Measurements from ENCODE around the gene GFM1. TPM values are rescaled to one million over a fixed set of nuclear protein-coding genes. Genes with fewer than 3 reads are reported as not detected.

The GFM1 gene
- total RNA-seq, 4 donors from 2014 or later = 52.6 to 84.4 (median 76.2) TPM

- intact Hi-C loops (cut with DNase I; ENCODE audit: low total_unique reads) (no loop called here), in situ Hi-C loops (cut with MboI; ENCODE audit: low sequenced_read_pairs in 4 of 4) (no loop called here)
- Histone ChIP-seq H3K27ac (no peak overlapping the region), H3K27me3 (no peaks in the 10 kb centered on the region), H3K36me3 (peaks cover 0 to 14% of the 10 kb centered on the region in 2 donors), H3K9me3 (no peaks in the 10 kb centered on the region), H3K4me1 (peaks cover 4 to 6% of the 10 kb centered on the region in 2 donors), H3K4me3 (no peak overlapping the region)
- ATAC-seq (peak in 1 of 2 donors; percentile 28), DNase-seq (no peak)
- no peak for TF ChIP-seq CTCF (IDR thresholded peaks at IDR 0.05 in 4 of 5, conservative IDR thresholded peaks at IDR 0.05 in 1 of 5)
Measured at GRCh38 chr3:158709666-158710083, 65.3 kb downstream of the GFM1 start.

- Histone ChIP-seq H3K27ac (no peak overlapping the region), H3K9me3 (no peaks in the 10 kb centered on the region), H3K4me1 (peaks cover 4 to 6% of the 10 kb centered on the region in 2 donors), H3K36me3 (peaks cover 0 to 14% of the 10 kb centered on the region in 2 donors), H3K27me3 (no peaks in the 10 kb centered on the region), H3K4me3 (no peak overlapping the region)
- no peak for DNase-seq
- intact Hi-C loops (cut with DNase I; ENCODE audit: low total_unique reads) = no loop called here
- in situ Hi-C loops (cut with MboI; ENCODE audit: low sequenced_read_pairs in 4 of 4) = no loop called here
- no peak for TF ChIP-seq POLR2A (IDR thresholded peaks at IDR 0.05)
- no peak for ATAC-seq
Measured at GRCh38 chr3:158710601-158711000, 66.3 kb downstream of the GFM1 start.

GRCh38 chr3:158711886-158712285, 67.6 kb downstream of the GFM1 start:
- DNase-seq = no peak
- no peaks in the 10 kb centered on the region for H3K27me3 ChIP-seq

GRCh38 chr3:158712443-158712842, 68.1 kb downstream of the GFM1 start:
- TF ChIP-seq POLR2A (IDR thresholded peaks at IDR 0.05) = no peak
- TF ChIP-seq CTCF (IDR thresholded peaks at IDR 0.05 in 4 of 5, conservative IDR thresholded peaks at IDR 0.05 in 1 of 5) = no peak
- Histone ChIP-seq H3K9me3 (no peaks in the 10 kb centered on the region), H3K27ac (peak overlapping the region in 2 of 4 donors; percentile 4 to 30), H3K27me3 (no peaks in the 10 kb centered on the region), H3K4me1 (peaks cover 4 to 6% of the 10 kb centered on the region in 2 donors), H3K36me3 (peaks cover 0 to 14% of the 10 kb centered on the region in 2 donors), H3K4me3 (no peak overlapping the region)
- in situ Hi-C loops (cut with MboI; ENCODE audit: low sequenced_read_pairs in 4 of 4) (no loop called here), intact Hi-C loops (cut with DNase I; ENCODE audit: low total_unique reads) (no loop called here)
- no peak for ATAC-seq
- DNase-seq = no peak

More at GRCh38 chr3:158711886-158712285, 67.6 kb downstream of the GFM1 start:
- Histone ChIP-seq H3K4me1 (peaks cover 4 to 6% of the 10 kb centered on the region in 2 donors), H3K27ac (peak overlapping the region in 1 of 4 donors; percentile 8), H3K9me3 (no peaks in the 10 kb centered on the region), H3K36me3 (peaks cover 0 to 14% of the 10 kb centered on the region in 2 donors), H3K4me3 (no peak overlapping the region)
- in situ Hi-C loops (cut with MboI; ENCODE audit: low sequenced_read_pairs in 4 of 4) (no loop called here), intact Hi-C loops (cut with DNase I; ENCODE audit: low total_unique reads) (no loop called here)
- ATAC-seq = peak in 1 of 2 donors; percentile 41
- TF ChIP-seq POLR2A (IDR thresholded peaks at IDR 0.05) (no peak), CTCF (IDR thresholded peaks at IDR 0.05 in 4 of 5, conservative IDR thresholded peaks at IDR 0.05 in 1 of 5) (no peak)

GRCh38 chr3:158713094-158713499, 68.8 kb downstream of the GFM1 start:
- Histone ChIP-seq H3K36me3 (peaks cover 0 to 14% of the 10 kb centered on the region in 2 donors), H3K4me3 (no peak overlapping the region), H3K4me1 (peaks cover 4 to 6% of the 10 kb centered on the region in 2 donors), H3K27me3 (no peaks in the 10 kb centered on the region), H3K27ac (peak overlapping the region in 2 of 4 donors; percentile 4 to 30), H3K9me3 (no peaks in the 10 kb centered on the region)
- intact Hi-C loops (cut with DNase I; ENCODE audit: low total_unique reads) (no loop called here), in situ Hi-C loops (cut with MboI; ENCODE audit: low sequenced_read_pairs in 4 of 4) (no loop called here)
- TF ChIP-seq POLR2A (IDR thresholded peaks at IDR 0.05) = no peak
- ATAC-seq = peak; percentile 53
- peak in 1 of 2 donors; percentile 32 for DNase-seq

- Histone ChIP-seq H3K4me3 (no peak overlapping the region), H3K9me3 (no peaks in the 10 kb centered on the region), H3K4me1 (peaks cover 0 to 10% of the 10 kb centered on the region in 2 donors), H3K27ac (no peak overlapping the region), H3K36me3 (peaks cover 0 to 9% of the 10 kb centered on the region in 2 donors), H3K27me3 (no peaks in the 10 kb centered on the region)
- TF ChIP-seq CTCF (IDR thresholded peaks at IDR 0.05 in 4 of 5, conservative IDR thresholded peaks at IDR 0.05 in 1 of 5) = no peak
- TF ChIP-seq POLR2A (IDR thresholded peaks at IDR 0.05) = no peak
- intact Hi-C loops (cut with DNase I; ENCODE audit: low total_unique reads) (no loop called here), in situ Hi-C loops (cut with MboI; ENCODE audit: low sequenced_read_pairs in 4 of 4) (no loop called here)
- ATAC-seq (no peak), DNase-seq (no peak)
Measured at GRCh38 chr3:158717576-158717975, 73.2 kb downstream of the GFM1 start.

All from gastrocnemius medialis (tissue), 4 donors.